ENCODE measurements around the gene CCSAP.

DNA sequence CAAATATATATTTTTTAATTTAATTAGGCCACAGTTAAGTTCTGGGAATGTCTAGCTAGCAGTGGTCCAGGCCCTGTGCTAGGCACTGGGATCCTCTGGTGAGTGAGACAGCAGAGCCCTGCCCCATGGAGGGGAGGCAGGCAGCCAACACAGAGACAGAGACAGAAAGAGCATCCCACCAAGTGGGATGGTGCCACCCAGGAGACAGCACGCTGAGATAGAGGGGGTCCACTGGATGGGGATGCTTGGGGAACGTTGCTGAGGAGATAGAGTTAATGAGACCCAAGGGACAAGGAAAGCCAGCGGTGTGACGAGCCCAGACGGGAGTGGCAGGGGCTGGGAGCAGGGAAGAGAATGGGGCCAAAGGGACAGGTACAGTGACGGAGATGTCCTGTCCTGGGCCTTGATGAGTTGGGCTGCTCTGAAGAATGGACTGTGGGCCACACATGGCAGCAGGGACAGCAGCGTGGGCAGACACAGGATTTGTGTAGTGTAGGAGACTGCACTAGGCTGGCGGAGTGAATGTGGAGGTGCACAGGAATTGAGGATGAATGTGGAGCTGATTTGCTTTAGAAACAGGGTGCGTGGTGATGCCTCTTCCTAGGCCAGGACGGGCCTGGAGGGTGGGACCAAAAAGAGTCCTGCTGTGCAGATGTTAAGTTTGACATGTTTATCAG, 49.2 kb downstream of the CCSAP start:
- TF ChIP-seq POLR2A (IDR thresholded peaks at IDR 0.05; ENCODE audit: low read length), result no peak
- no peak for TF ChIP-seq GATA1 (IDR thresholded peaks at IDR 0.05; ENCODE audit: low read depth, low read length)

Data from erythroblast (primary cell).